Naive thymus-derived CD8-positive, alpha-beta T cell (primary cell): Measurements from ENCODE around the gene SMC6. TPM values are rescaled to one million over a fixed set of nuclear protein-coding genes. Genes with fewer than 3 reads are reported as not detected.

Experiments used
- ATAC-seq, 2 donors: fragments of 150-1000 bp; cut with Tn5 transposase in 1 of 2; sonication (Bioruptor Pico), chemical (Tn5 transposase) in 1 of 2; 1 replicate in 1 of 2; 2 replicates in 1 of 2; pipeline ENCODE4 v1.10.0; 2021; ENCODE audit warnings: mild to moderate bottlenecking in 2 of 2, moderate library complexity in 2 of 2
- POLR2A ChIA-PET: fragments of 350-600 bp; sonication (Branson Sonifier 250); formaldehyde crosslinking; loops from one replicate; lab custom pipeline; 2021; ENCODE audit warnings: antibody characterized with exemption; lab: Charles Lee
- DNase-seq, 10 donors: peaks; one replicate each; pipeline versions ENCODE4 v3.0.0 to v3.0.0-alpha.2; 2020 to 2022
- H3K27ac Mint-ChIP-seq, 10 donors: one replicate each; pipeline ENCODE4 v1.8.0; 2020 to 2022; ENCODE audit warnings: mild to moderate bottlenecking in 10 of 10, mixed read lengths in 10 of 10, moderate library complexity in 4 of 10, inconsistent platforms in 1 of 10
- H3K27me3 Mint-ChIP-seq, 5 donors: one replicate each; pipeline ENCODE4 v1.8.0; 2021 to 2022; ENCODE audit warnings: mixed read lengths in 5 of 5
- H3K36me3 Mint-ChIP-seq, 3 donors: one replicate each; pipeline ENCODE4 v1.8.0; 2020 to 2022; ENCODE audit warnings: mixed read lengths in 3 of 3, mild to moderate bottlenecking in 2 of 3, inconsistent platforms in 1 of 3
- H3K4me1 Mint-ChIP-seq, 4 donors: one replicate each; pipeline ENCODE4 v1.8.0; 2021 to 2022; ENCODE audit warnings: mixed read lengths in 4 of 4
- H3K4me3 Mint-ChIP-seq, 10 donors: one replicate each; pipeline ENCODE4 v1.8.0; 2020 to 2022; ENCODE audit warnings: mild to moderate bottlenecking in 10 of 10, mixed read lengths in 10 of 10, moderate library complexity in 6 of 10, inconsistent platforms in 1 of 10
- H3K9me3 Mint-ChIP-seq, 9 donors: one replicate each; pipeline ENCODE4 v1.8.0; 2020 to 2022; ENCODE audit warnings: mixed read lengths in 9 of 9, mild to moderate bottlenecking in 3 of 9, inconsistent platforms in 1 of 9, moderate library complexity in 1 of 9
- polyA plus RNA-seq, 3 donors: library from polyadenylated mRNA; unstranded; fragments of 300-500 nt; fragmentation: Illumina TruSeq; gene quantifications; one replicate each; pipeline ENCODE4 v1.2.3, GENCODE V29; 2021
- total RNA-seq, 8 experiments: library from RNA in 2 of 8; stranded (reverse) in 2 of 8; gene quantifications; one replicate each; pipeline ENCODE4 v1.2.3 and lab custom pipeline; 2021 to 2026

Gene SMC6
- total and polyA plus RNA-seq, 5 experiments from 2014 or later: 7.7 to 22.5 (median 8.7) TPM

DNA sequence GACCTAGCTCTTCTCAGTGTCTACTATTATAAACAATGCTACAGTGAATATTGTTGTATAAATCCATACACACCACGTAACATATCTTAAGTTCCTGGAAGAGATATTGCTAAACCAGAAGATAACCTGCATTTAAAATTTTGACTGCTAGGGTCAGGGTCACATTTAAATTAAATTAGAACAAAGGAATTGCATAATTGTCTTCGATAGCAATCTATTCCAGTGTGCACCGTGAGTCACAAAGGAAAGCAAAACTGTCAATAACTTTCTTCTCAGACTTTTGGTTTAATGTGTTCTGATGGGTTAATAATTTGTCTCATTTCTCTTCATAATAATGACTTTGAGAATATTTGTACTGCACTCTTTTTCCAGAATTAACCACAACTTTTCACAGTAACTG lies 4.5 kb upstream of the SMC6 start:
- H3K36me3 Mint-ChIP-seq: peaks cover 0 to 3% (median 0%) of the 10 kb centered on the region in 3 donors
- H3K4me3 Mint-ChIP-seq: no peak overlapping the region
- ATAC-seq (no peak), DNase-seq (no peak)
- no peaks in the 10 kb centered on the region for H3K9me3 Mint-ChIP-seq
- peaks cover 3 to 12% (median 7%) of the 10 kb centered on the region in 4 donors for H3K4me1 Mint-ChIP-seq
- peaks cover 0 to 1% (median 0%) of the 10 kb centered on the region in 5 donors for H3K27me3 Mint-ChIP-seq
- H3K27ac Mint-ChIP-seq: no peak overlapping the region
- POLR2A ChIA-PET: no interaction called here

DNA sequence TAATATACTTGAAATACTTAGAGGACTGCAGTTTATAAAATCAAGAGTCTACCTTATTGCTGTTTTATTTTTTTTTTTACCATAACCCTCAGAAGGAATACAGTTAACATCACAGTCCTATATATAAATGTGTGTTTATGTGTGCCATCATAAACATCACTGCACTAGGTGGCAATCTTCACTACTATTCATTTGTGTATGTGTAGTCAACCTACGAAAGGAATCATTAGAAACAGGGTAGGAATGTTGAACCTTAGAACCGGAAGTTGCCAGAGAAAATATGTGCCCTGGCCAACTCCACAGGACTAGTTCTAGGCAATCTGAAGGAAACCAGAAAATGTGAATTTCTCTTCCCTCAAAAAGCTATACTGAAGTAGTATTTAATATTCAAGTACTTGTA lies 3.7 kb upstream of the SMC6 start:
- DNase-seq (no peak), ATAC-seq (no peak)
- POLR2A ChIA-PET: no interaction called here

DNA sequence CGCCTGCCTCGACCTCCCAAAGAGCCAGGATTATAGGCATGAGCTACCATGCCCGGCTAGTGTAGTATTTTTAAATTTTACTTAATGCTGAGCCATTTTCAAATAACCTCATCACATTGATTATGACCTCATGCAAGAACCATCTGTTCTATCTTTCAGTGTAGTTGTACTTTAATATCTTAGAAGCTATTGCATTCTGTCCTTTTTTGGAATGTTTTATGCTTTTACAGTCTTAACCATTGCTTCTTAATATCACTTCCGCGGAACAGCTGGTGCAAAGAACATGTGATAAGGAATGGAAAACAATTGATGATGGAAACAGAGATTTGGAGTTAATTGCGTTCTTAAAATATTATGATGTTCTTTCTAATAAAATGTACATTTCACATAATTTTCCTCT lies 3.1 kb upstream of the SMC6 start:
- POLR2A ChIA-PET: no interaction called here
- Mint-ChIP-seq H3K4me1 (peaks cover 6 to 26% (median 19%) of the 10 kb centered on the region in 4 donors), H3K4me3 (no peak overlapping the region), H3K27me3 (peaks cover 0 to 1% (median 0%) of the 10 kb centered on the region in 5 donors), H3K36me3 (peaks cover 0 to 3% (median 0%) of the 10 kb centered on the region in 3 donors), H3K27ac (no peak overlapping the region), H3K9me3 (no peaks in the 10 kb centered on the region)
- DNase-seq: no peak
- ATAC-seq: no peak

More for the DNA sequence above, 3.7 kb upstream of the SMC6 start:
- peaks cover 0 to 3% (median 0%) of the 10 kb centered on the region in 3 donors for H3K36me3 Mint-ChIP-seq
- H3K9me3 Mint-ChIP-seq: no peaks in the 10 kb centered on the region
- peaks cover 0 to 1% (median 0%) of the 10 kb centered on the region in 5 donors for H3K27me3 Mint-ChIP-seq
- H3K4me1 Mint-ChIP-seq: peaks cover 4 to 20% (median 13%) of the 10 kb centered on the region in 4 donors
- no peak overlapping the region for H3K27ac Mint-ChIP-seq
- H3K4me3 Mint-ChIP-seq: no peak overlapping the region

DNA sequence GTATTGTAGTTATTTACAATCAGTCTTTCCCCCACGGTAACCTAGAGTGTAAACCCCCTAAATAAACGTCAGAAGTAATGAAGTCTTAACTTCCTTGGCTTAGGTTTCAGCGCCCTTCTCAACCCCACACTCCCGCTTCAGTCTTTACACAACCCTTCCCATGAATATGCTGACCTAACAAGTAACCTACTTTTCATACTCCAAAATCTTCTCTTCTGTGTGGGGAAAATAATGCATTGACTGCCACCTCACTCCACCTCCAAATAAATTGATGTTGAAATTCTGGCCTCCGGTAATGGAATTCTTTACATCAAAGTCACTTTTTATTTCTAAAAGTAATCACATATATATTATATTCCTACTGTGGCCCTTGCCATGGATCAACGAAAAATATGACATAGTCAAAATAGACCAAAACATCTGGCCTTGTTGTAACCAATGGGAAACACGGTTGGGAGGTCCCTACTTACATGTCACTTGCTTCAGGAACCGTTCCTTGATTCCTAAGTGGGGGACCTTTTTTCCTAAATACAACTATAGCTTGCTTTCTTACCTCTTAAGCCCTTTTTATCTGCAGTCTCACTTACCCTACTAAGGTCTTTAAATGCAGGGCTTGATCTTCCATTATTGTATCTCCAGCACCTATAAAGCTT lies 1.3 kb upstream of the SMC6 start:
- POLR2A ChIA-PET: no interaction called here
- no peak for ATAC-seq
- Mint-ChIP-seq H3K27ac (peak overlapping the region; percentile 87 to 99 (median 97)), H3K36me3 (no peaks in the 10 kb centered on the region), H3K4me3 (peak overlapping the region; percentile 88 to 95 (median 91)), H3K9me3 (no peaks in the 10 kb centered on the region), H3K27me3 (peaks cover 0 to 1% (median 0%) of the 10 kb centered on the region in 5 donors), H3K4me1 (peaks cover 8 to 40% (median 23%) of the 10 kb centered on the region in 4 donors)
- DNase-seq: no peak

DNA sequence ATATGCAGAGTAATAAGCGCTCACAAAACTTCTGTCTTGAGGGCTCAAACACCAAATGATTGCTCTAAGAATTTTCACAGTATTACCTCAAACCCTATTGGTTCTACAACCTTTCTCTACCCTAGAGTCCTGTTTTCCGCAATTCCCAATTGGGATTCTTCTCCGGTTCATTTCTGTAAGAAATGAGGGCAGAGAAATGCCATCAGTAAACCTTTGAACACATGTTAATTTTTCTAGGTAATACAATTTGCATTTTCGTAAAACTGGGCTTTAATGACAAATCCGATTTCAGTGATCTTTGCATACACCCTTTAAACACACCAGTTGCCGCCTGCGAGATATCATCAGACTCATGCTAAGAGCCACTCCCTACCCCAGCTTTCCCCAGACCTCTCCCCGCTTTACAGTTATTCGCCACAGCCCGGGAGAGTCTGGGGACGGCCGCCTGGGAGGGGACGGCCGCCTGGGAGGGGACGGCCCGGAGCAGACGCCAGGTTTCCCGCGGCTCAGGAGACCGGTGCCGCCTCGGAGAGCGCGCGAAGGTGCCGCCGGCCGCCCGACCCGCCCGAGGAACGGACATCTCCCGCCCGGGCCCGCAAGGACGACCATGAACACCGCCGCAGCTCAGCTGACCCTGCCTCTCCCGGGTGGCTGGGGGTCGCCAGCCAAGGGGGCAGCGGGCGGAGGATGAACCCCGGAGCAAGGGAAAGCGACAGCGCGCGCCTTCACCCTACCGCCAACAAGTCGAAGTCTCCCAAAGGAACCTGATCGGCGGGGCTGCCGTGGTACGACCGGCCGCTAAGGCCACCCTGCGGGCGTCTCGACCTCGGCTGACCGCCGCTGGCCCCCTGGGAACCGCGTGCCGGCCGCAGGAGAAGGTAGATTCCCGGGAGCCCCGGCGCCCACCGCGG lies 463 bp downstream of the SMC6 start:
- H3K9me3 Mint-ChIP-seq: no peaks in the 10 kb centered on the region
- no peaks in the 10 kb centered on the region for H3K36me3 Mint-ChIP-seq
- peak in 6 of 10 donors; percentile 2 to 62 (median 21) for DNase-seq
- ATAC-seq: peak; percentile 44 to 55
- H3K27me3 Mint-ChIP-seq: no peaks in the 10 kb centered on the region
- H3K27ac Mint-ChIP-seq: peak overlapping the region; percentile 75 to 99 (median 97)
- H3K4me1 Mint-ChIP-seq: peaks cover 8 to 42% (median 25%) of the 10 kb centered on the region in 4 donors
- POLR2A ChIA-PET: interaction anchor here (1.0 kb wide), 1 partner anchor 807 kb away, joined by 3 read pairs; the partner anchor contains the start of gene RDH14
- H3K4me3 Mint-ChIP-seq: peak overlapping the region; percentile 88 to 95 (median 91)

DNA sequence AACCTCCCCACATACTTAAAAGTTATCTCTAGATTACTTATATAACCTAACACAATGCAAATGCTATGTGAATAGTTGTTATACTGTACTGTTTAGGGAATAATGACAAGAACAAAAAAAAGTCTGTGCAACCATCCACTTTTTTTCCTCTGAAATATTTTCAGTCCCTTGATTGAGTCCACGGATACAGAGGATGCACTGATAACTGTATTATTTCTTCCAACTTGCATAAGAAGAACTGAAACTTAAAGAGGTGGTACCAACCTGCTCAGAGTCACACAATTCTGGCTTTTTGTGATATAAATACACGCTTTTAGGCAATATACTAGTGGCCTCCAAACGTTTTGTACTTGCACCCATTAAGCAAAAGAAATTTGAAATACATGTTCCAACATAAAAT lies 1.4 kb downstream of the SMC6 start:
- Mint-ChIP-seq H3K9me3 (no peaks in the 10 kb centered on the region), H3K27me3 (no peaks in the 10 kb centered on the region), H3K4me3 (peak overlapping the region; percentile 23 to 95 (median 91)), H3K4me1 (peaks cover 8 to 42% (median 25%) of the 10 kb centered on the region in 4 donors), H3K36me3 (no peaks in the 10 kb centered on the region), H3K27ac (peak overlapping the region in 5 of 10 donors; percentile 11 to 97 (median 88))
- POLR2A ChIA-PET: no interaction called here
- DNase-seq (no peak), ATAC-seq (no peak)

DNA sequence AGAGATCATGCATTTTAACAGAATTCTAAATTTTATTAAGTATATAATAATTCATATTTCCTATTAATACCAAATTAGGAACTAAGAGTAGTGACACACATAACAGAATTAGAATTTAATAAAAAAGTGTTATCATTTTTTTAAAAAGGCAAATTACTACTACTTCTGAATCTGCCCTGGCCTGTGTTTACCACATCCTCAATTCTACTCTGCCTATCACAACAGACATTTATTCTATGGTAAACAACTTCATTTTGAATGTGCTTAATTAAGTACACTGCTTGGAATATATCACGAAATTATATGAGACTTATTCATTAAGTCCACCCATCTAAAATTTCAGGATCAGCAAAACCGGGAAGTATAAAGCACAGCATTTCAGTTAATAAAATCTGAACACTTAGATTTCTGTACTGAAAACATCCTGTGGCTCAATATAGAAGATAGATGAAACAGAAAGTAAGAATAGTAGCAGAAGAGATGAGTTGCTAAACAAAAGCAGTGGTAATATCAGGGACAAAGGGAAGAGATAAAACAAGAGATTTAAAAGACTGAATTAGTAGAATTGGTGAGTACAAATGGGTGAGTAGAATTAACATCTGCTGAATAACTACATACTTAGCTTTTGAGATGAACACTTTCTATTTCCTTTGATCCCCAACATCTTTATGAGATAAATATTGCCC lies 3.7 kb downstream of the SMC6 start:
- Mint-ChIP-seq H3K36me3 (peaks cover 0 to 2% (median 1%) of the 10 kb centered on the region in 3 donors), H3K9me3 (no peaks in the 10 kb centered on the region), H3K27me3 (no peaks in the 10 kb centered on the region), H3K4me3 (peak overlapping the region in 2 of 10 donors; percentile 34 to 37), H3K27ac (peak overlapping the region in 4 of 10 donors; percentile 3 to 81 (median 40)), H3K4me1 (peaks cover 8 to 37% (median 24%) of the 10 kb centered on the region in 4 donors)
- ATAC-seq: no peak
- POLR2A ChIA-PET: no interaction called here
- no peak for DNase-seq

DNA sequence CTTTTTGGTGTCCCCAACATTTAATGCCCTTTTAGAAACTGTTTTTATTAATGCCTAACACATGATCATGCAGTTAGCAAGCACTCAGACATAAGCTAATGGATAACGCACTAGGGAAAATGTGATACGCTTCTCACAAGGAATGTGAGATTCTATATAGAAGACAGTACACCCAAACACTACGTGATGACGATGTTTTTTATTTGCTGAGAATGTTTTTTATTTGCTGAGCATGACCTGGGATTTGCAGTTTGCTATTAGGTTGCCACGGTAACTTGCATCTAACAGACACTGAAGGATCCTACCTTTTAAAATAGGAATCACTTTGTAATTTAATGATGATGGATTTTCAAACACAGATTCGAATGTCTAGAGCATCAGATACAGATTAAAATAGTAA lies 4.9 kb downstream of the SMC6 start:
- H3K27ac Mint-ChIP-seq: no peak overlapping the region
- no peak overlapping the region for H3K4me3 Mint-ChIP-seq
- POLR2A ChIA-PET: no interaction called here
- H3K9me3 Mint-ChIP-seq: no peaks in the 10 kb centered on the region
- peaks cover 0 to 10% (median 7%) of the 10 kb centered on the region in 3 donors for H3K36me3 Mint-ChIP-seq
- DNase-seq (no peak), ATAC-seq (no peak)
- H3K27me3 Mint-ChIP-seq: no peaks in the 10 kb centered on the region
- peaks cover 6 to 30% (median 18%) of the 10 kb centered on the region in 4 donors for H3K4me1 Mint-ChIP-seq

DNA sequence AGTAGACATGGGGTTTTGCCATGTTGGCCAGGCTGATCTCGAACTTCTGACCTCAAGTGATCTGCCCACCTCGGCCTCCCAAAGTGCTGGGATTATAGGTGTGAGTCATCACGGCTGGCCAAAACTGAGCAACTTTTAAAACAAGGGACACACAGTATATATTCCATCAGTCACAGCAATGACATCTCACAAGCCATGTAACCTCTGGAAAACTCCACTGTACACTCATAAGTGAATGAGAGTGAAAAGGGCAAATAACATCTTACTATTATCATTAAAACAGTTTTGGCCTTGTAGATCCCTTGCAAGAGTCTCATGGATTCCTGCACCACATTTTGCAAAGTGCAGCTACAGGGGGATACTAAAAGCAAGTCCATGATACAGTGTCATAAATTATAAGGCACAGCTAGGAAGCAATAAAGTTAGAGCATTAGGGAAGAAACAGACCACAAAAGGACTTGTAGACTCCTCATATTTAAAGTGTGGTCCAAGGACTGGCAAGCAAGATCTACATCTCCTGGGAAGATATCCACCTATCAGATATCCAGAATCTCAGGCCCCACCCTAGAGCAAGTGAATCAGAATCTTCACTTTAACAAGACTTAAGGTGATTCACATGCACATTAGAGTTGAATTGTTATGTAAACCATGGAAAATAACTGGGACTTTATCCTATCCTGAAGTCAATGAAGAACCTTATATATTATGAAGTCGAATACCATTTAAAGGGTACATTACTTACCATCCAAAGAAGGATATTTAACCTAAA lies 5.7 kb downstream of the SMC6 start:
- POLR2A ChIA-PET: no interaction called here
- DNase-seq (no peak), ATAC-seq (no peak)
- Mint-ChIP-seq H3K4me1 (peaks cover 6 to 28% (median 16%) of the 10 kb centered on the region in 4 donors), H3K27me3 (no peaks in the 10 kb centered on the region), H3K9me3 (no peaks in the 10 kb centered on the region), H3K36me3 (peaks cover 0 to 11% (median 10%) of the 10 kb centered on the region in 3 donors), H3K4me3 (no peak overlapping the region), H3K27ac (no peak overlapping the region)

DNA sequence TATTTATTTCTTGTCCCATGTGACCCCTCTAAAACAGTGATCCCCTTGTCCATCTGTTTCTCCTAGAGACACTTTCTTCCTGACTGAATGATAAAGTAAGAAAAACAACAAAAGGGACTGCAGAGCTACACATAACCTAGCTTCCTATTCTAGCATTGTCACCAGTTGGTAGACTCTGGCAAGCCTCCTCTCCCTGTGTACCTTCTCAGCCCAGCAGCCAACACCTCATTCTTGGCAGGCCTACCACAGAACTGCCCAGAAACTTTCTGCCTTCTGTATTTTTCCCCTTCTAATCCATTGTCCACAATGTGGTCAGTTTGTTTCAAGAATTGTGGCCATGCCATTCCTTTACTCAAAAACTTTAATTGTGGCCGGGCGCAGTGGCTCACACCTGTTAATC lies 13.4 kb downstream of the SMC6 start:
- DNase-seq (no peak), ATAC-seq (no peak)
- Mint-ChIP-seq H3K36me3 (peaks cover 7 to 57% (median 25%) of the 10 kb centered on the region in 3 donors), H3K4me1 (peaks cover 0 to 2% (median 0%) of the 10 kb centered on the region in 4 donors), H3K9me3 (no peaks in the 10 kb centered on the region), H3K27me3 (no peaks in the 10 kb centered on the region), H3K27ac (peak overlapping the region in 1 of 10 donors; percentile 16), H3K4me3 (no peak overlapping the region)
- POLR2A ChIA-PET: no interaction called here

DNA sequence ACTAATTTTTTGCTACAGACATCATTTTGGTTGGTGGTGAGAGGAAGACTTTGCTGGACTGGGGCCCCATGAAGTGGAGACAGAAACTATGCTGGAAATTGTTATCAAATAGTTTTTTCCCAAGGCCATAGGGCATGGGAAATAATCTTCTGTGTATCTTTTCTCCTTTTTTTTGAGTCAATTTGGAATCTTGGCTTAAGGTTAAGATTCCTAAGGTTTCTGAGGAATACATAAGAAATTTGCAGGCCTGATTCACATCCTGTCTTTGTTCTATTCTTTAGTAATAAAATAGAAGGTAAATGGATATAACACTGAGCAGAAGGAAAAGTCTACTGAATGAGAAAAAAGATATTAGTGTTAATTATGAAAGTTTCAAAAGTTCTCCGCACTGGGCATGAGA lies 16.6 kb downstream of the SMC6 start:
- POLR2A ChIA-PET: interaction anchor here (0.6 kb wide), 1 partner anchor 69 kb away, joined by 3 read pairs; no protein-coding TSS in a partner anchor
- no peak overlapping the region for H3K4me3 Mint-ChIP-seq
- no peaks in the 10 kb centered on the region for H3K9me3 Mint-ChIP-seq
- H3K27me3 Mint-ChIP-seq: no peaks in the 10 kb centered on the region
- peaks cover 0 to 2% (median 0%) of the 10 kb centered on the region in 4 donors for H3K4me1 Mint-ChIP-seq
- H3K36me3 Mint-ChIP-seq: peaks cover 7 to 69% (median 14%) of the 10 kb centered on the region in 3 donors
- ATAC-seq: no peak
- no peak overlapping the region for H3K27ac Mint-ChIP-seq
- DNase-seq: no peak

DNA sequence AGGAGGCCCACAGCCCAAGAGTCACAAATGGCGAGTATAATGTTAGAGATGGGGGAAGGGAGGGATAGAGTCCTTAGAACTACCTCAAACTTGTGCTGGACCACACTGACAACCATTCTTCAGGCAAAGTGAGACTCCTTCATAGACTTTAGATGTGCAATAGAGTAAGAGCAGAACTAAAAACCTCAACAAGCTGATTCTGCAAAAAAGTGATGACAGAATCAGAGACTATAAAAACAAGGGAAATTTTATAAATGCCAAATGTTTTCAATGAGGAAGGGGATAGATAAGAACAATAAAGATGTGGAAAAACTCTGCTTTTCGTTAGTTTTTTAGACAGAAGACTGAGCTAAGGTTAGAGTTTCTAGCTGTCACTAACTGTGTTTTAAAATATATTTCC lies 17.7 kb downstream of the SMC6 start:
- ATAC-seq (no peak), DNase-seq (no peak)
- POLR2A ChIA-PET: no interaction called here
- Mint-ChIP-seq H3K27ac (no peak overlapping the region), H3K4me3 (no peak overlapping the region), H3K27me3 (no peaks in the 10 kb centered on the region), H3K4me1 (peaks cover 0 to 1% (median 0%) of the 10 kb centered on the region in 4 donors), H3K36me3 (peaks cover 14 to 77% (median 23%) of the 10 kb centered on the region in 3 donors), H3K9me3 (no peaks in the 10 kb centered on the region)
